ENCODE data around the gene KDM6A. TPM values are rescaled to one million over a fixed set of nuclear protein-coding genes. Genes with fewer than 3 reads are reported as not detected.
"Not testable (repeated sequence)": the region's sequence is repeated elsewhere in the genome, so short reads cannot be mapped to it uniquely, and the experiment has no call there.

KDM6A gene
- 41.1 and 42.8 TPM in 2 replicates for total RNA-seq (2021)
- long read RNA-seq, full-length matches to known transcripts = 1 of 91 reads
- long read RNA-seq, partial matches to known transcripts = 37 of 91 reads
- long read RNA-seq, other reads (novel, unspliced or antisense) = 53 of 91 reads

GRCh38 chrX:44872821-44873414 is at the start of gene KDM6A:
TSS of gene KDM6A (plus strand) at chrX:44873188. CDS start at chrX:44873552, 364 bp downstream.
- WGBS (ENCODE audit: extremely low coverage, insufficient read length, low lambda C conversion rate) = no CpG with 5 or more reads among the region's 61 CpGs
- H2BK120ac ChIP-seq (ENCODE audit: low read depth, low read length, poor library complexity, severe bottlenecking) = no peak within 1 kb of the TSS
- H3K4me1 Mint-ChIP-seq = peaks cover 4 to 12% of the 10 kb centered on the region in 2 experiments
- no peaks in the 10 kb centered on the region for H3K27me3 Mint-ChIP-seq (ENCODE audit: low read depth)
- peak within 1 kb of the TSS; percentile 86 to 95 for H3K4me3 Mint-ChIP-seq
- no peaks in the 10 kb centered on the region for H3K27me3 ChIP-seq (ENCODE audit: insufficient read depth, low read length)
- peak; percentile 98 for DNase-seq
- no peak within 1 kb of the TSS; the same call in none of the 2 replicates for H3K4ac ChIP-seq (ENCODE audit: low read depth, low read length)
- H3K79me1 ChIP-seq (ENCODE audit: insufficient read depth, low read depth, low read length, poor library complexity, severe bottlenecking) = no peaks in the 10 kb centered on the region
- peak within 1 kb of the TSS; percentile 93 to 98 (median 96) for H3K27ac Mint-ChIP-seq
- H3T11ph ChIP-seq (ENCODE audit: low read length) = no peak within 1 kb of the TSS
- H3K9me3 Mint-ChIP-seq = peaks cover 38 to 54% of the 10 kb centered on the region in 2 experiments
- H2AK5ac ChIP-seq (ENCODE audit: insufficient read length, low read length) = no peak within 1 kb of the TSS
- H3K56ac ChIP-seq (ENCODE audit: insufficient read length, low read depth, low read length) = no peak within 1 kb of the TSS
- H4K5ac ChIP-seq (ENCODE audit: insufficient read length, low read depth, low read length) = no peak within 1 kb of the TSS
- H2BK15ac ChIP-seq (ENCODE audit: low read depth, low read length) = no peak within 1 kb of the TSS
- H4K91ac ChIP-seq (ENCODE audit: insufficient read length, low read depth, low read length) = peak within 1 kb of the TSS; percentile 55
- no peaks in the 10 kb centered on the region for H4K20me1 ChIP-seq (ENCODE audit: control insufficient read depth, insufficient read depth, insufficient read length)
- H2BK20ac ChIP-seq (ENCODE audit: low read depth, low read length, poor library complexity, severe bottlenecking) = no peak within 1 kb of the TSS
- peak within 1 kb of the TSS; percentile 94 for H3K9ac ChIP-seq (ENCODE audit: extremely low read depth, insufficient read length, low read length)
- TF ChIP-seq CTCF (conservative IDR thresholded peaks at IDR 0.05) = no peak
- peak within 1 kb of the TSS; percentile 37 for H3K18ac ChIP-seq (ENCODE audit: insufficient read length, low read depth, low read length)
- peak within 1 kb of the TSS; percentile 44 for H3K14ac ChIP-seq (ENCODE audit: insufficient read depth, low read length)
- H2AFZ ChIP-seq (ENCODE audit: low read length) = no peak within 1 kb of the TSS
- H4K8ac ChIP-seq (replicated peaks; ENCODE audit: insufficient read length, low read depth, low read length) = no peak within 1 kb of the TSS
- H3K4me2 ChIP-seq (ENCODE audit: insufficient read depth, insufficient read length, low read length) = peak within 1 kb of the TSS; percentile 90
- H3K27ac ChIP-seq (ENCODE audit: insufficient read length, low read depth, low read length) = peak within 1 kb of the TSS; percentile 26
- H3K9me3 ChIP-seq (ENCODE audit: control insufficient read depth, low read depth, low read length) = peaks cover 11% of the 10 kb centered on the region
- no peak within 1 kb of the TSS for H2BK12ac ChIP-seq (ENCODE audit: insufficient read length, low read depth, low read length)
- H3K79me2 ChIP-seq (ENCODE audit: insufficient read depth, low read length) = peaks cover 7% of the 10 kb centered on the region; the same call in 1 of the 2 replicates
- H3K4me1 ChIP-seq (ENCODE audit: insufficient read depth, low read length) = no peaks in the 10 kb centered on the region
- H2BK5ac ChIP-seq (ENCODE audit: insufficient read length, low read length) = no peak within 1 kb of the TSS
- peaks cover 4 to 10% (median 9%) of the 10 kb centered on the region in 3 experiments for H3K36me3 Mint-ChIP-seq (ENCODE audit: insufficient read depth in 1 of 3, low read depth in 3 of 3)
- H3K23ac ChIP-seq (ENCODE audit: insufficient read length, low read depth, low read length) = no peak within 1 kb of the TSS
- H3K23me2 ChIP-seq (ENCODE audit: insufficient read length, low read depth, low read length, poor library complexity, severe bottlenecking) = no peaks in the 10 kb centered on the region

GRCh38 chrX:44823193-44823592 is 49.8 kb upstream of the KDM6A start:
- H3K27me3 Mint-ChIP-seq (ENCODE audit: low read depth); H3K9me3 ChIP-seq (ENCODE audit: control insufficient read depth, low read depth, low read length); H2AK5ac ChIP-seq (ENCODE audit: insufficient read length, low read length); H3K27ac ChIP-seq (ENCODE audit: insufficient read length, low read depth, low read length); H3K4ac ChIP-seq (ENCODE audit: low read depth, low read length); H4K5ac ChIP-seq (ENCODE audit: insufficient read length, low read depth, low read length); H3K23me2 ChIP-seq (ENCODE audit: insufficient read length, low read depth, low read length, poor library complexity, severe bottlenecking); H3K4me3 Mint-ChIP-seq; H3K18ac ChIP-seq (ENCODE audit: insufficient read length, low read depth, low read length); H3T11ph ChIP-seq (ENCODE audit: low read length); H2AFZ ChIP-seq (ENCODE audit: low read length); H3K4me1 Mint-ChIP-seq; H3K27ac Mint-ChIP-seq; H4K91ac ChIP-seq (ENCODE audit: insufficient read length, low read depth, low read length); H2BK20ac ChIP-seq (ENCODE audit: low read depth, low read length, poor library complexity, severe bottlenecking); H3K56ac ChIP-seq (ENCODE audit: insufficient read length, low read depth, low read length); H3K9ac ChIP-seq (ENCODE audit: extremely low read depth, insufficient read length, low read length); H2BK15ac ChIP-seq (ENCODE audit: low read depth, low read length); H3K36me3 Mint-ChIP-seq (ENCODE audit: insufficient read depth in 1 of 3, low read depth in 3 of 3); H4K20me1 ChIP-seq (ENCODE audit: control insufficient read depth, insufficient read depth, insufficient read length); H2BK120ac ChIP-seq (ENCODE audit: low read depth, low read length, poor library complexity, severe bottlenecking); H2BK5ac ChIP-seq (ENCODE audit: insufficient read length, low read length); H4K8ac ChIP-seq (replicated peaks; ENCODE audit: insufficient read length, low read depth, low read length); H3K14ac ChIP-seq (ENCODE audit: insufficient read depth, low read length); H3K27me3 ChIP-seq (ENCODE audit: insufficient read depth, low read length); H3K79me1 ChIP-seq (ENCODE audit: insufficient read depth, low read depth, low read length, poor library complexity, severe bottlenecking); H3K4me1 ChIP-seq (ENCODE audit: insufficient read depth, low read length); H3K23ac ChIP-seq (ENCODE audit: insufficient read length, low read depth, low read length); DNase-seq; H3K79me2 ChIP-seq (ENCODE audit: insufficient read depth, low read length); H2BK12ac ChIP-seq (ENCODE audit: insufficient read length, low read depth, low read length); H3K4me2 ChIP-seq (ENCODE audit: insufficient read depth, insufficient read length, low read length): not testable (repeated sequence)
- no CpG with 5 or more reads among the region's 2 CpGs for WGBS (ENCODE audit: extremely low coverage, insufficient read length, low lambda C conversion rate)
- H3K9me3 Mint-ChIP-seq = peaks cover 33 to 38% of the 10 kb centered on the region in 2 experiments
